Esophagus muscularis mucosa (tissue), 3 donors: ENCODE data around the gene SPON1.

Source experiments
- CTCF ChIP-seq, 3 experiments: fragments of 200-600 bp in 2 of 3; fragments of 450-650 bp in 1 of 3; sonication (generic) in 2 of 3; IDR thresholded peaks; one replicate each; pipeline ENCODE4 v1.5.1; 2017 to 2019; ENCODE audit warnings: antibody characterized with exemption in 3 of 3, mild to moderate bottlenecking in 2 of 3, moderate library complexity in 1 of 3
- POLR2AphosphoS5 ChIP-seq, 2 donors: sonication (generic); formaldehyde crosslinking; IDR thresholded peaks; one replicate each; pipeline ENCODE4 v1.6.1; 2017; ENCODE audit warnings: antibody characterized with exemption in 2 of 2

GRCh38 chr11:13927481-13927880 lies 35.0 kb upstream of the SPON1 start:
- TF ChIP-seq CTCF (IDR thresholded peaks at IDR 0.05) (no peak), POLR2AphosphoS5 (IDR thresholded peaks at IDR 0.05) (no peak)
